GM23338 (cell line): ENCODE results near the gene TNS3. TPM values are rescaled to one million over a fixed set of nuclear protein-coding genes. Genes with fewer than 3 reads are reported as not detected.

Source experiments
- ATAC-seq: fragments of 200-7000 bp; cut with Tn5 transposase; 3 replicates; pipeline ENCODE4 v1.9.1; 2020
- DNase-seq: peaks from one replicate; pipeline ENCODE4 v3.0.0-alpha.2; 2015; ENCODE audit warnings: low spot score
- H2AFZ ChIP-seq: fragments of 200-600 bp; sonication (generic); 2 replicates; pipeline ENCODE4 v1.8.0; 2016; ENCODE audit warnings: antibody characterized with exemption, mild to moderate bottlenecking, moderate library complexity
- H3F3A ChIP-seq: fragments of 200-600 bp; sonication (generic); replicated peaks from 2 replicates; pipeline ENCODE4 v1.8.0; 2017; ENCODE audit warnings: antibody characterized with exemption, mixed run types, low read depth
- H3K27ac ChIP-seq: fragments of 200-600 bp; sonication (generic); 2 replicates; pipeline ENCODE4 v1.6.1; 2016; ENCODE audit warnings: low read depth
- H3K27me3 ChIP-seq: fragments of 200-600 bp; sonication (generic); 2 replicates; pipeline ENCODE4 v1.8.0; 2016; ENCODE audit warnings: mild to moderate bottlenecking, mixed run types, moderate library complexity; ENCODE audit not compliant: insufficient read depth
- H3K36me3 ChIP-seq: fragments of 200-600 bp; sonication (generic); 2 replicates; pipeline ENCODE4 v1.8.0; 2016; ENCODE audit warnings: mild to moderate bottlenecking; ENCODE audit not compliant: insufficient read depth
- H3K4me1 ChIP-seq: fragments of 200-600 bp; sonication (generic); 2 replicates; pipeline ENCODE4 v1.8.0; 2016; ENCODE audit warnings: mild to moderate bottlenecking, moderate library complexity; ENCODE audit not compliant: insufficient read depth
- H3K4me2 ChIP-seq: fragments of 200-600 bp; sonication (generic); 2 replicates; pipeline ENCODE4 v1.7.1; 2017; ENCODE audit warnings: mixed run types
- H3K4me3 ChIP-seq: fragments of 200-600 bp; sonication (generic); 2 replicates; pipeline ENCODE4 v1.6.1; 2016; ENCODE audit warnings: mixed run types
- H3K79me2 ChIP-seq: fragments of 200-600 bp; sonication (generic); replicated peaks from 2 replicates; pipeline ENCODE4 v1.8.0; 2017; ENCODE audit warnings: mild to moderate bottlenecking; ENCODE audit not compliant: insufficient read depth
- H3K9me2 ChIP-seq: fragments of 200-600 bp; sonication (generic); 2 replicates; pipeline ENCODE4 v1.8.0; 2017; ENCODE audit not compliant: insufficient read depth
- H4K20me1 ChIP-seq: fragments of 200-600 bp; sonication (generic); replicated peaks from 2 replicates; pipeline ENCODE4 v1.8.0; 2017; ENCODE audit warnings: mild to moderate bottlenecking; ENCODE audit not compliant: insufficient read depth
- H3K27ac Mint-ChIP-seq: 2 replicates; pipeline ENCODE4 v1.8.0; 2020; ENCODE audit warnings: inconsistent platforms, mild to moderate bottlenecking, moderate library complexity, mixed read lengths
- H3K27me3 Mint-ChIP-seq: 3 replicates; pipeline ENCODE4 v1.8.0; 2022; ENCODE audit warnings: low read depth, mild to moderate bottlenecking, moderate library complexity, mixed read lengths, inconsistent platforms; ENCODE audit not compliant: insufficient read depth, poor library complexity
- H3K36me3 Mint-ChIP-seq: 3 replicates; pipeline ENCODE4 v1.8.0; 2021; ENCODE audit warnings: low read depth, mild to moderate bottlenecking, inconsistent platforms, moderate library complexity, mixed read lengths
- H3K4me1 Mint-ChIP-seq: 3 replicates; pipeline ENCODE4 v1.8.0; 2020; ENCODE audit warnings: mild to moderate bottlenecking, inconsistent platforms, mixed read lengths
- H3K4me3 Mint-ChIP-seq: 3 replicates; pipeline ENCODE4 v1.8.0; 2021; ENCODE audit warnings: moderate library complexity, mild to moderate bottlenecking, inconsistent platforms, mixed read lengths
- H3K9me3 Mint-ChIP-seq: 3 replicates; pipeline ENCODE4 v1.8.0; 2020; ENCODE audit warnings: moderate library complexity, mild to moderate bottlenecking, inconsistent platforms, mixed read lengths
- CREB1 ChIP-seq: fragments of 250-450 bp; sonication (Bioruptor Pico); IDR thresholded peaks from 2 replicates; pipeline ENCODE4 v1.5.0; 2020; ENCODE audit warnings: low read depth, mild to moderate bottlenecking, moderate library complexity
- EZH2 ChIP-seq: fragments of 200-600 bp; sonication (generic); IDR thresholded peaks from one replicate; pipeline ENCODE4 v1.8.0; 2017; ENCODE audit warnings: antibody characterized with exemption, mild to moderate bottlenecking, low read depth; ENCODE audit not compliant: unreplicated experiment
- EZH2phosphoT487 ChIP-seq: fragments of 200-600 bp; sonication (generic); IDR thresholded peaks from one replicate; pipeline ENCODE4 v1.8.1; 2018; ENCODE audit warnings: antibody characterized with exemption; ENCODE audit not compliant: unreplicated experiment
- JUNB ChIP-seq: IDR thresholded peaks from one replicate; pipeline ENCODE4 v1.6.1; 2016; ENCODE audit warnings: antibody characterized with exemption; ENCODE audit not compliant: unreplicated experiment
- NANOG ChIP-seq: IDR thresholded peaks from 2 replicates; pipeline ENCODE4 v1.6.1; 2016; ENCODE audit warnings: antibody characterized with exemption, borderline replicate concordance
- POLR2AphosphoS5 ChIP-seq: IDR thresholded peaks from 2 replicates; pipeline ENCODE4 v1.6.1; 2016; ENCODE audit warnings: antibody characterized with exemption, low read depth
- STAT1 ChIP-seq: IDR thresholded peaks from one replicate; pipeline ENCODE4 v1.6.1; 2016; ENCODE audit warnings: antibody characterized with exemption; ENCODE audit not compliant: unreplicated experiment
- ZNF114 ChIP-seq: fragments of 250-450 bp; sonication (Bioruptor Pico); IDR thresholded peaks from 2 replicates; pipeline ENCODE4 v1.5.0; 2020; ENCODE audit warnings: mild to moderate bottlenecking, moderate library complexity
- ZNF331 ChIP-seq: fragments of 250-450 bp; sonication (Bioruptor Pico); IDR thresholded peaks from 2 replicates; pipeline ENCODE4 v1.5.0; 2020; ENCODE audit warnings: low read depth, mild to moderate bottlenecking, moderate library complexity
- polyA plus RNA-seq: library from polyadenylated mRNA; unstranded; fragments of >200 nt; fragmentation: Nextera tagmentation; extraction: Ambion mirVana; gene quantifications from 2 replicates; pipeline ENCODE4 v1.2.1, GENCODE V29; 2016
- total RNA-seq: library from RNA; depleted of rRNA; stranded (reverse); fragments of >200 nt; shearing (Covaris generic); gene quantifications from 2 replicates; pipeline ENCODE4 v1.2.3, GENCODE V29; 2014
- TF ChIP-seq, protein P1 (sequence below): IDR thresholded peaks from 2 replicates; pipeline ENCODE4 v1.6.1; 2016; ENCODE audit warnings: antibody characterized with exemption
- TF ChIP-seq, protein P2 (sequence below): fragments of 250-450 bp; sonication (Bioruptor Pico); IDR thresholded peaks from 2 replicates; pipeline ENCODE4 v1.5.0; 2020; ENCODE audit warnings: mild to moderate bottlenecking, moderate library complexity
- TF ChIP-seq, protein P3 (sequence below): IDR thresholded peaks from one replicate; pipeline ENCODE4 v1.6.1; 2018; ENCODE audit warnings: antibody characterized with exemption; ENCODE audit not compliant: unreplicated experiment
- TF ChIP-seq, protein P4 (sequence below), 2 experiments: fragments of 200-600 bp in 1 of 2; sonication (generic) in 1 of 2; conservative IDR thresholded peaks; 2 replicates each; pipeline versions ENCODE4 v1.5.1 to v1.6.1; 2016 to 2017; ENCODE audit warnings: antibody characterized with exemption in 2 of 2, low read depth in 2 of 2, mild to moderate bottlenecking in 2 of 2, moderate library complexity in 1 of 2

TNS3 gene
- total and polyA plus RNA-seq, 2 experiments from 2014 or later, result 6.2 to 28.7 TPM

DNA sequence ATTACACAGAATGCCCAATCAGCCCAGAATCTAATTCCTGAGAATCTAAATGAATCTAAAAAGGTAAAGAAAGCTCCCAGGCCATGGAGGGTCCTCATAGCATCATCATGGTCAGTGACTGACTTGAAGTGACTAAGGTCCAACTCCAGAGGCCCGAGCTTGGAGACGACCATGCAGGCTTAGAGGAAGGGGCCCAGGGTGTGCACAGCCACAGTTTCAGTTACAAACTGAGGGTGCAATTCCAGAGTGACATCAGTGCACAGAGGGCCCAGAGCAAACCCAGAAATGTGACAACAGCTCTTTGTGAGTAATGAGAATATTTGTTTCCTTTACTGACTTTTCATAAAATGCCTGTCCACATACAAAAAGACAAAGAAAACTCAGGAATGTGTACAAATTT, 170.0 kb downstream of the TNS3 start:
- Mint-ChIP-seq H3K9me3 (no peaks in the 10 kb centered on the region), H3K36me3 (peaks cover 8% of the 10 kb centered on the region; the same call in 2 of the 3 replicates), H3K4me3 (no peak overlapping the region), H3K27me3 (peaks cover 2% of the 10 kb centered on the region), H3K4me1 (no peaks in the 10 kb centered on the region; the same call in 2 of the 3 replicates), H3K27ac (no peak overlapping the region)
- Histone ChIP-seq H3K4me2 (no peak overlapping the region), H3K27ac (no peak overlapping the region), H3F3A (no peaks in the 10 kb centered on the region), H3K4me1 (no peaks in the 10 kb centered on the region), H3K9me2 (no peaks in the 10 kb centered on the region), H3K4me3 (no peak overlapping the region), H3K79me2 (no peaks in the 10 kb centered on the region), H2AFZ (no peak overlapping the region), H3K36me3 (0 out of 2 replicates have a peak, but pooled peaks cover 6% of the 10 kb centered on the region), H4K20me1 (no peaks in the 10 kb centered on the region; the same call in 1 of the 2 replicates), H3K27me3 (no peaks in the 10 kb centered on the region)
- no peak for TF ChIP-seq POLR2AphosphoS5
- no peak for TF ChIP-seq CREB1
- TF ChIP-seq, protein P1, sequence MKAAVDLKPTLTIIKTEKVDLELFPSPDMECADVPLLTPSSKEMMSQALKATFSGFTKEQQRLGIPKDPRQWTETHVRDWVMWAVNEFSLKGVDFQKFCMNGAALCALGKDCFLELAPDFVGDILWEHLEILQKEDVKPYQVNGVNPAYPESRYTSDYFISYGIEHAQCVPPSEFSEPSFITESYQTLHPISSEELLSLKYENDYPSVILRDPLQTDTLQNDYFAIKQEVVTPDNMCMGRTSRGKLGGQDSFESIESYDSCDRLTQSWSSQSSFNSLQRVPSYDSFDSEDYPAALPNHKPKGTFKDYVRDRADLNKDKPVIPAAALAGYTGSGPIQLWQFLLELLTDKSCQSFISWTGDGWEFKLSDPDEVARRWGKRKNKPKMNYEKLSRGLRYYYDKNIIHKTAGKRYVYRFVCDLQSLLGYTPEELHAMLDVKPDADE, result no peak
- TF ChIP-seq ZNF331 (CRISPR knock-in tag), result no peak
- TF ChIP-seq ZNF114 (CRISPR knock-in tag), result no peak
- TF ChIP-seq EZH2phosphoT487, result no peak
- TF ChIP-seq EZH2, result no peak
- no peak for TF ChIP-seq NANOG
- no peak for TF ChIP-seq JUNB
- TF ChIP-seq, protein P2, sequence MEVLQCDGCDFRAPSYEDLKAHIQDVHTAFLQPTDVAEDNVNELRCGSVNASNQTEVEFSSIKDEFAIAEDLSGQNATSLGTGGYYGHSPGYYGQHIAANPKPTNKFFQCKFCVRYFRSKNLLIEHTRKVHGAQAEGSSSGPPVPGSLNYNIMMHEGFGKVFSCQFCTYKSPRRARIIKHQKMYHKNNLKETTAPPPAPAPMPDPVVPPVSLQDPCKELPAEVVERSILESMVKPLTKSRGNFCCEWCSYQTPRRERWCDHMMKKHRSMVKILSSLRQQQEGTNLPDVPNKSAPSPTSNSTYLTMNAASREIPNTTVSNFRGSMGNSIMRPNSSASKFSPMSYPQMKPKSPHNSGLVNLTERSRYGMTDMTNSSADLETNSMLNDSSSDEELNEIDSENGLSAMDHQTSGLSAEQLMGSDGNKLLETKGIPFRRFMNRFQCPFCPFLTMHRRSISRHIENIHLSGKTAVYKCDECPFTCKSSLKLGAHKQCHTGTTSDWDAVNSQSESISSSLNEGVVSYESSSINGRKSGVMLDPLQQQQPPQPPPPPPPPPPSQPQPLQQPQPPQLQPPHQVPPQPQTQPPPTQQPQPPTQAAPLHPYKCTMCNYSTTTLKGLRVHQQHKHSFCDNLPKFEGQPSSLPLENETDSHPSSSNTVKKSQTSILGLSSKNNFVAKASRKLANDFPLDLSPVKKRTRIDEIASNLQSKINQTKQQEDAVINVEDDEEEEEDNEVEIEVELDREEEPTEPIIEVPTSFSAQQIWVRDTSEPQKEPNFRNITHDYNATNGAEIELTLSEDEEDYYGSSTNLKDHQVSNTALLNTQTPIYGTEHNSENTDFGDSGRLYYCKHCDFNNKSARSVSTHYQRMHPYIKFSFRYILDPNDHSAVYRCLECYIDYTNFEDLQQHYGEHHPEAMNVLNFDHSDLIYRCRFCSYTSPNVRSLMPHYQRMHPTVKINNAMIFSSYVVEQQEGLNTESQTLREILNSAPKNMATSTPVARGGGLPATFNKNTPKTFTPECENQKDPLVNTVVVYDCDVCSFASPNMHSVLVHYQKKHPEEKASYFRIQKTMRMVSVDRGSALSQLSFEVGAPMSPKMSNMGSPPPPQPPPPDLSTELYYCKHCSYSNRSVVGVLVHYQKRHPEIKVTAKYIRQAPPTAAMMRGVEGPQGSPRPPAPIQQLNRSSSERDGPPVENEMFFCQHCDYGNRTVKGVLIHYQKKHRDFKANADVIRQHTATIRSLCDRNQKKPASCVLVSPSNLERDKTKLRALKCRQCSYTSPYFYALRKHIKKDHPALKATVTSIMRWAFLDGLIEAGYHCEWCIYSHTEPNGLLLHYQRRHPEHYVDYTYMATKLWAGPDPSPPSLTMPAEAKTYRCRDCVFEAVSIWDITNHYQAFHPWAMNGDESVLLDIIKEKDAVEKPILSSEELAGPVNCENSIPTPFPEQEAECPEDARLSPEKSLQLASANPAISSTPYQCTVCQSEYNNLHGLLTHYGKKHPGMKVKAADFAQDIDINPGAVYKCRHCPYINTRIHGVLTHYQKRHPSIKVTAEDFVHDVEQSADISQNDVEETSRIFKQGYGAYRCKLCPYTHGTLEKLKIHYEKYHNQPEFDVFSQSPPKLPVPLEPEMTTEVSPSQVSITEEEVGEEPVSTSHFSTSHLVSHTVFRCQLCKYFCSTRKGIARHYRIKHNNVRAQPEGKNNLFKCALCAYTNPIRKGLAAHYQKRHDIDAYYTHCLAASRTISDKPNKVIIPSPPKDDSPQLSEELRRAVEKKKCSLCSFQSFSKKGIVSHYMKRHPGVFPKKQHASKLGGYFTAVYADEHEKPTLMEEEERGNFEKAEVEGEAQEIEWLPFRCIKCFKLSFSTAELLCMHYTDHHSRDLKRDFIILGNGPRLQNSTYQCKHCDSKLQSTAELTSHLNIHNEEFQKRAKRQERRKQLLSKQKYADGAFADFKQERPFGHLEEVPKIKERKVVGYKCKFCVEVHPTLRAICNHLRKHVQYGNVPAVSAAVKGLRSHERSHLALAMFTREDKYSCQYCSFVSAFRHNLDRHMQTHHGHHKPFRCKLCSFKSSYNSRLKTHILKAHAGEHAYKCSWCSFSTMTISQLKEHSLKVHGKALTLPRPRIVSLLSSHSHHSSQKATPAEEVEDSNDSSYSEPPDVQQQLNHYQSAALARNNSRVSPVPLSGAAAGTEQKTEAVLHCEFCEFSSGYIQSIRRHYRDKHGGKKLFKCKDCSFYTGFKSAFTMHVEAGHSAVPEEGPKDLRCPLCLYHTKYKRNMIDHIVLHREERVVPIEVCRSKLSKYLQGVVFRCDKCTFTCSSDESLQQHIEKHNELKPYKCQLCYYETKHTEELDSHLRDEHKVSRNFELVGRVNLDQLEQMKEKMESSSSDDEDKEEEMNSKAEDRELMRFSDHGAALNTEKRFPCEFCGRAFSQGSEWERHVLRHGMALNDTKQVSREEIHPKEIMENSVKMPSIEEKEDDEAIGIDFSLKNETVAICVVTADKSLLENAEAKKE, result no peak
- TF ChIP-seq, protein P3, sequence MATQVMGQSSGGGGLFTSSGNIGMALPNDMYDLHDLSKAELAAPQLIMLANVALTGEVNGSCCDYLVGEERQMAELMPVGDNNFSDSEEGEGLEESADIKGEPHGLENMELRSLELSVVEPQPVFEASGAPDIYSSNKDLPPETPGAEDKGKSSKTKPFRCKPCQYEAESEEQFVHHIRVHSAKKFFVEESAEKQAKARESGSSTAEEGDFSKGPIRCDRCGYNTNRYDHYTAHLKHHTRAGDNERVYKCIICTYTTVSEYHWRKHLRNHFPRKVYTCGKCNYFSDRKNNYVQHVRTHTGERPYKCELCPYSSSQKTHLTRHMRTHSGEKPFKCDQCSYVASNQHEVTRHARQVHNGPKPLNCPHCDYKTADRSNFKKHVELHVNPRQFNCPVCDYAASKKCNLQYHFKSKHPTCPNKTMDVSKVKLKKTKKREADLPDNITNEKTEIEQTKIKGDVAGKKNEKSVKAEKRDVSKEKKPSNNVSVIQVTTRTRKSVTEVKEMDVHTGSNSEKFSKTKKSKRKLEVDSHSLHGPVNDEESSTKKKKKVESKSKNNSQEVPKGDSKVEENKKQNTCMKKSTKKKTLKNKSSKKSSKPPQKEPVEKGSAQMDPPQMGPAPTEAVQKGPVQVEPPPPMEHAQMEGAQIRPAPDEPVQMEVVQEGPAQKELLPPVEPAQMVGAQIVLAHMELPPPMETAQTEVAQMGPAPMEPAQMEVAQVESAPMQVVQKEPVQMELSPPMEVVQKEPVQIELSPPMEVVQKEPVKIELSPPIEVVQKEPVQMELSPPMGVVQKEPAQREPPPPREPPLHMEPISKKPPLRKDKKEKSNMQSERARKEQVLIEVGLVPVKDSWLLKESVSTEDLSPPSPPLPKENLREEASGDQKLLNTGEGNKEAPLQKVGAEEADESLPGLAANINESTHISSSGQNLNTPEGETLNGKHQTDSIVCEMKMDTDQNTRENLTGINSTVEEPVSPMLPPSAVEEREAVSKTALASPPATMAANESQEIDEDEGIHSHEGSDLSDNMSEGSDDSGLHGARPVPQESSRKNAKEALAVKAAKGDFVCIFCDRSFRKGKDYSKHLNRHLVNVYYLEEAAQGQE, result no peak
- TF ChIP-seq, protein P4, sequence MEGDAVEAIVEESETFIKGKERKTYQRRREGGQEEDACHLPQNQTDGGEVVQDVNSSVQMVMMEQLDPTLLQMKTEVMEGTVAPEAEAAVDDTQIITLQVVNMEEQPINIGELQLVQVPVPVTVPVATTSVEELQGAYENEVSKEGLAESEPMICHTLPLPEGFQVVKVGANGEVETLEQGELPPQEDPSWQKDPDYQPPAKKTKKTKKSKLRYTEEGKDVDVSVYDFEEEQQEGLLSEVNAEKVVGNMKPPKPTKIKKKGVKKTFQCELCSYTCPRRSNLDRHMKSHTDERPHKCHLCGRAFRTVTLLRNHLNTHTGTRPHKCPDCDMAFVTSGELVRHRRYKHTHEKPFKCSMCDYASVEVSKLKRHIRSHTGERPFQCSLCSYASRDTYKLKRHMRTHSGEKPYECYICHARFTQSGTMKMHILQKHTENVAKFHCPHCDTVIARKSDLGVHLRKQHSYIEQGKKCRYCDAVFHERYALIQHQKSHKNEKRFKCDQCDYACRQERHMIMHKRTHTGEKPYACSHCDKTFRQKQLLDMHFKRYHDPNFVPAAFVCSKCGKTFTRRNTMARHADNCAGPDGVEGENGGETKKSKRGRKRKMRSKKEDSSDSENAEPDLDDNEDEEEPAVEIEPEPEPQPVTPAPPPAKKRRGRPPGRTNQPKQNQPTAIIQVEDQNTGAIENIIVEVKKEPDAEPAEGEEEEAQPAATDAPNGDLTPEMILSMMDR (conservative IDR thresholded peaks at IDR 0.05; ENCODE audit: low read depth in 2 of 2), result no peak
- no peak for TF ChIP-seq STAT1
- ATAC-seq, result no peak
- DNase-seq, result no peak
